Fibroblast of skin of right quadriceps (primary cell): ENCODE results near the gene TRAPPC6A.

Experiments used
- DNase-seq: peaks from one replicate; pipeline ENCODE4 v3.0.0-alpha.2; 2013

The TRAPPC6A gene

DNA sequence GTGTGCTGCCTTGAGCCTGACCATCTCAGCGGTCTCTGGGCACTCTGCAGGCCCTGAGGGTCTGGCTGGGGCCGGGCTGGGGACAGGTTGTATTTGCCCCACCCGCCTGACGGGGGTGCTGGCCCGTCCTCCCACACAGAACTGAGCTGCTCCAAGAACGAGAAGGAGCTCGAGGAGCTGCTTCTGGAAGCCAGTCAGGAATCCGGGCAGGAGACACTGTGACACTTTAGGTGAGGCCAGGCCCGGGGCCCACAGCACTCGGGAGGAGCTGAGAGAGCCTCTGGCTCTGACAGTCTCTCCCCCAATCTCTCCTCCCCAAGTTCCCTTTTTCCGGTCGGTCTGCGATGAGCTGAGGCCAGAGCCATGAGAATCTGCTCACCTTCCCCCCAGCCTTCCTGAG lies 31.8 kb downstream of the TRAPPC6A start:
- DNase-seq, result no peak

GRCh38 chr19:45145270-45146189 lies 32.5 kb downstream of the TRAPPC6A start:
- no peak for DNase-seq

GRCh38 chr19:45144431-45145269 lies 33.4 kb downstream of the TRAPPC6A start:
- no peak for DNase-seq

DNA sequence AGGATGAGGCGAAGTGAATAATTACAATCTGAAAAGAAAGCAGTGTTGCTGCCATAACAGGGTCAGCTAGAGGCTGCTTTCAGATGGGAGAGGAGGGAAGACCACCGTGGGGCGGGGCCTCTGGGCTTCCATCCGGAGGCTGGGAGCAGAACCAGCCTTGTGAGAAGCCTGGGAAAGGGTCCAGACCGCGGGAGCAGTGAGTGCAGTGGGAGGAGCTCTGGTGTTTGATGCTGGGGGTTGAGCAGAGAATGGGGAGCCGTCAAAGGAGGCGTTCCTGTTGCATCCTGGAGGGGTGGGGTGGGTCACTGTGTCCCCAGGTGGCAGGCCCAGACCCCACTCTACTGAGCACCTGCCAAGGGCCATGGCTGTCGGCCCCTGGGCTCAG lies 35.3 kb downstream of the TRAPPC6A start:
- no peak for DNase-seq

GRCh38 chr19:45142016-45142725 lies 35.9 kb downstream of the TRAPPC6A start:
- DNase-seq, result no peak

DNA sequence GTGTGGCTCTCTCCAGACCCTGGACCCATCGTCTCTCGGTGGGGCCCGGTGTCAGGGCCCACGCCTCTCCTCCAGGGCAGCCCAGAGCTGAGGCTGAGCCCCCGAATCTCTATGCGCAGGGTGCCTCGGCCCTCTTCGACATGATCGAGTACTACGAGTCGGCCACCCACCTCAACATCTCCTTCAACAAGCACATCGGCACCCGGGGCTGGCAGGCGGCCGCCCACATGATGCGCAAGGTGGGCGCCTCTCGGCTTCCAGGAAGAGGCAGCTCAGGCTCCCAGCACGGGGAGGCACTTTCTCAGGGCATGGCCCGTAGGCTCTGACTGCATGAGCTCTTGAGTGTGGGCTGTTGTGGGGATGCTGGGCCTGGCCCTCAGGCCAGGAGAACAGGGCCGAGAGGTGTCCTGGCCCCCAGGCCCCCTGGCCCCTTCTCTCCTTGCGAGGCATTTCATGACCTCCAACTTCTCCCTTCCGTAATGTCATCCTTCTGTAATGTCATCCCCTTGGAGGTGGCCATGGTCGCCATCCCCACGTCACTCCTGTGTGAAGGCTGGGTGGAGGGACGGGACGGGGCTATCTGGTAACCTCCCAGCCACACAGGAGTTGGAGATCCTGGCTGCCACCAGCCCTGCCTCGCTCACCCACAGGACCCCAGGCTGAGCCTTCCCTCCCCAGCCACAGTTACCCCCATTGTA lies 36.7 kb downstream of the TRAPPC6A start:
- DNase-seq, result no peak

DNA sequence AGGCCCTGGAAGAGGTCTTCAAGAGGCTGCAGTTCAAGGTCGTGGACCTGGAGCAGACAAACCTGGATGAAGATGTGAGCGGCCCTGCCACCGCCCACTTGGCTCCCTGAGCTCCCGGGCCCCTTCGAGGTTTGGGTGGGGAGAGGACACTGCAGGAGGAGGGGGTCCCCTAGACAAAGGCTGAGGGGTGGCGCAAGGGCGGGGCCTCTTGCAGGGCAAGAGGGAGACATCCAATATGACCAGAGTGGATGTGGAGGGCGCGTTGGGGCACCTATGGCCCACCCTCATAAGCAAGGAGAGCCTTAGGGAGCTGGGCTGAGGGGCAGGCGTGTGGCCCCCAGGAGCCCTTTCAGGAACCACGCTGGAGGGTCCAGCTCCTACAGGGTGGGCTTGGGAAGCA lies 37.5 kb downstream of the TRAPPC6A start:
- DNase-seq, result no peak

DNA sequence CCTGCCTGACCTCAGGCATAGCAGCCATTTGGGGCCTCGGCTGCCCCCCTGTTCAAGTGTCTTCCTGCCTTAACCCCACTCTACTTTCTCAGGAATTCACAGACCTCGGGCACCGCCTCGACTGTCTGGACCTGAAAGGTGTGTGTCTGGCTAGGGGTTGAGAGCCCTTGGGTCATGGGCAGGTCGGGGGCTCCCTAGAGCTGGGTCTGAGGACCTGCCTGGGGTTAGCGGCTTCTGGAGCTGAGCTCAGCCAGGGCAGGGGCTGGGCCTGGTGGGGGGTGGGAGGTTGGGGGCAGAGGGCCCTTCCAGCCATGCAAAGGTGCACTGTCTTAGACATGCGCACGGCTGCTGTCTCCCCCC lies 37.9 kb downstream of the TRAPPC6A start:
- no peak for DNase-seq

DNA sequence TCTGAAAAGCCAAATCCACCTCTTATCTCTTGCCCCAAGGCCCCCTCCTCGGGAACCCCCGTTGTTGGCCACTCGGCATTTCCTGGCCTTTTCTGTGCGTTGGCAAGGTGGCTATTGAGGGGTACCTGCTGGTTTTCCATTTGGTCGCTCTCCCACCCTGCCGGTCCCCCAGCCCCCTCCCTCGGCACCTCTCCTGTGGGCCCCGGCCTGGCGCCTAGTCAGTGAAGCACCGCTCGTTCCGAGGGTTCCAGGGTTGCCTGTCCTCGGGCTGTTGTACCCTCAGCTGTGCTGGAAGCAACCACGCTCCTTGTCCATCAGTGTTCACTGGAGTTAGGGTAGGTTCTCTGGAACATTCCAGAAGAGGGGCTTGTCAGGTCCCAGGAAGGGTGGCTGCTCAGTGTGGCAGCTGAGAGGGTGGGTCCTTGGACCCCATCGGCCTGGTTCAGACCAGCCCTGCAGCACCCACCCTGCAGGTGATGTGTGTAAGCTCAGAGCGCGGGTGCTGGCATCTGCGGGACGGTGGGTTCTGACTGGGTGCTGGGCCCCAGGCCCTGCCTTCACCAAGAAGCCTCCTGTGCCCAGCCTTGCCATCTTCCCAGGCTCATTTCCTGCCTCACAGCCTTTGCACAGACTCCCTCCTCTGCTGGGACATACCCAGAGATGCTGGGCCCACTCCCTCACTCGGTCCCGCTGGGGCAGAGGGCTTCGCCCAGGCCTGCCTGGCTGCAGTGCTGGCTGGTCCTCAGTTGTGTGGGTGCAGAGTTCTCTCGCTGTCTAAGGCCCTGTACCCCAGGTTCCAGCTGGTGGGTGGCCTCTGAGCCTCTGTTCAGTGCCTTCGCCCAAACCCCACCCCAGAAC lies 38.5 kb downstream of the TRAPPC6A start:
- DNase-seq, result no peak

DNA sequence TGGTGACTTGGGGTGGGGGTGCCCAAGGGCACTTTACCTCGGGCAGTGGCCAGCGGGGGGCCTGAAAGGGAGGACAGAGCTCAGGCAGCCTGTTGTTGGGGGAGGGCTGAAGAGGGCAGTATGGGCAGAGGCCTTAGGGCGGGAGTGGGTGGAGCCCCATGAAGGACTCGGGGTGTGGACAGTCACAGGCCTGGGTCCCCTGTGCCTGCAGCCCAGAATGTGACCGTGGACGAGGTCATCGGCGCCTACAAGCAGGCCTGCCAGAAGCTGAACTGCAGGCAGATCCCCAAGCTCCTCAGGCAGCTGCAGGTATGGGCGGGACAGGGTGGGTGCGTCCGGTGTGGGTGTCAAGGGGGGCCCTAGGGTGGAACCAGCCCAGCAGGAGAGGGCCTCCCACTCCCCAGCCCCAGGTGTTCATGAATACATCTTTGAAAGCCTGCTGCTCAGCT lies 39.7 kb downstream of the TRAPPC6A start:
- no peak for DNase-seq

GRCh38 chr19:45137179-45137761 lies 40.8 kb downstream of the TRAPPC6A start:
- no peak for DNase-seq

- DNase-seq, result no peak
These were observed 41.4 kb downstream of the TRAPPC6A start for GRCh38 chr19:45136507-45137178.

GRCh38 chr19:45135176-45135885 lies 42.7 kb downstream of the TRAPPC6A start:
- no peak for DNase-seq

DNA sequence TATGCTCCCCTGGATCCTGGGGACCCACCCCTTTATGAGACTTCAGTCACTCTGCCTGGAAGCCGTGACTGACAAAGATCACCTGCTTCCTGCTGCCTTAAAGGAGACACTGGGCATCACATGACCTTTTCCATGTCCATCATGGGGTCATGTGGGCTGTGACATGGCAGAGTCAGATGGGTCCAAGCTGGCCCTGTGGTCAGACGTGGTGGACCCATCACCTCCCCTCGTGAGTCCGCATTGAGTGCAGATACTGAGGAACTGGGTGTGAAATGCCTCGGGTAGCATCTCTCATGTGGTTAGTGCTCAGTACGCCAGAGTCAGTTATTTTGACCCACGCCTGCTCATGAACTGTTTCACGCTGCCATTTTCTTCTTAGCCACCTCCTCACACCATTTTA lies 44.4 kb downstream of the TRAPPC6A start:
- DNase-seq, result no peak

DNA sequence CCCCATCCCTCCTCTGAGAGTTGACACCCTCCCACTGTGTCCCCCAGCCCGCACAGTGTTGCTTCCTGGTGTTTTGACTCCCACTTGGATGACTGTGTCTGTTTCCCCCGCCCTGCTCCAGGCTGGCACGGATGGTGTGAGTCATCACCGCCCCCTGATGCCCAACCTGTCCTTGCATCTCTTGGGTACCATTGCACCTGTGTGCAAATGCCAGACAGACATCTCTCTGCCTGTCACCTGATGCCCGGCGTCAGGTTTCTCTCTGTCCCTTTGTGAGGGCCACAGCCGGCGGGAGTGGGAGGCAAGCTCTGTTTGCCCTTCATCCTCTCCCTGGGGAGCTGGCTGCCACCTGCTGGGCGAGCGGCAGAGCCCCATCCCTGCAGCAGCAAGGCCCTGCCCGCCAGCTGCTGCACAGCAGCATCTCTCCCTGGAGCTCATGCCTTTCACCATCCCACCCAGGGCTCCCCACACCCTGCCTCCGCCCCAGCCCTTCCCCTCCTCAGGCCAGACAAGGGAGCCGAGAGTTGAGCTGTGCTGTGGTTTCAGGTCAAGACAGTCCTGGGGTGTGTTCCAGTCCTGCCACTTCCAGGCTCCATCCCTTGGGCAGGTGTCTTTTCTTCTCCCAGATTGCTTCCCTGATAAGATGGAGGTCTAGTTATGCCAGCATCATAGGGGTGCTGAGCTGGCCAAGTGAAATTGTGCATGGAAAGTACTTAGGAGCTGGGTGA lies 47.0 kb downstream of the TRAPPC6A start:
- DNase-seq, result no peak

DNA sequence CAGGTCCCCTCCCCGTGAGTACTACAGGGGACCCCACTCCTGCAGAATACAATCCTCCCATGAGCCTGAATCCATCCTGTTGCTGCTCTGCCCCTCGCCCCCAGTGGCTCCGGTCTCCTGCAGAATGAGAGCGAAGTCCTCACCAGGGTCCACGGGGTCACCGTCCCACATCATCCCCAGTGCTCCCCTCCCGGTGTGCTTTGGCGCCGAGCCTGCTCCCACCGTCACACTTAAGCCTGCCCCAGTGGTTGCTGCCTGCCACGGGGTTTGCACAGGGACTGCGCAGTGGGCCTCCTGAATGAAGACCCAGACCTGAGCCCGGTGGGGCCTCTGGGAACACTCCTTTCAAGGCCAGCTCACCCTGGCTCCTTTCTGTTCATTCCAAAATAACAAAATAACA lies 47.8 kb downstream of the TRAPPC6A start:
- no peak for DNase-seq

DNA sequence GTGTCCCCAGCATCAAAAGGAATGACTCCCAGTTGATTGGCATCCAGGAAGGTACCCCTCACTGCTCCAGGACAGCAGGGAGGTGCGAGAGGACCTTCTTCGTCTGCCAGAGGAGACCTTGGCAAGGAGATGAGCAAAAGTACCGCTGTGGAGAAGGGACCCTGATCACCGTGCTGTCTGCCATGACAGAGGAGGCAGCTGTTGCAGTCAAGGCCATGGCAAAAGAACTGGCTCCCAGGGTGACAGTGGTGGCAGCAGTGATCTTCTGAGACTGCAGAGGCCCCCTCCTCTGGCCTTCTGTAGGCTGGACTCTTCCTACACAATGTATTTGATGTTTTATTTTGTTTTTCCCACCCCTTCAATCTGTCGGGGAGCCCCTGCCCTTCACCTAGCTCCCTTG lies 49.2 kb downstream of the TRAPPC6A start:
- no peak for DNase-seq

DNA sequence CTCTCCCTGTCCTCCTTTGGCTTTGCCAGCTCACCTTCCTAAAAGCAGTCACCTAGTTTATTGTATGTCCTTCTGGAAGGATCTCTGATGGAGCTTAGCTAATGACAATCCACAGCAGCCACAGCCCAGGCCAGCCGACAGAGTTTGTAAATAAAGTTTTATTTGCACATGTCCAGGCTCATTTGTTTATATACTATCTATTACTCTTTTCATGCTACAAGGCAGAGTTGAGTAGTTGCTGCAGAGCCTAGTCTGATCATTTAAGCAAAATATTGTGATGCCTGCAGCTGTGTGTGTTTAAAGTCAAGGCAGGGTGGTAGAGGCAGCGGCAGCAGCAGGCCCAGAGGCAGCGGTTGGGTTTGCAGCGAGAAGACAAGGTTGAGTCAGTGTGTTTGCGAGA lies 49.9 kb downstream of the TRAPPC6A start:
- DNase-seq, result no peak

GRCh38 chr19:45126654-45127053 lies 51.4 kb downstream of the TRAPPC6A start:
- DNase-seq, result no peak
